B cell (primary cell): ENCODE measurements around the gene SESN3. TPM values are rescaled to one million over a fixed set of nuclear protein-coding genes. Genes with fewer than 3 reads are reported as not detected.

Experiments
- ATAC-seq: fragments of 200-7000 bp; cut with Tn5 transposase; one replicate; pipeline ENCODE4 v1.10.0; 2021; ENCODE audit warnings: low read depth, mild to moderate bottlenecking, moderate number of reproducible peaks, moderate library complexity
- CTCF ChIA-PET: fragments of 350-600 bp; sonication (Branson Sonifier 250); formaldehyde crosslinking; loops from one replicate; lab custom pipeline; 2021; ENCODE audit warnings: antibody characterized with exemption, inconsistent platforms; lab: Charles Lee
- POLR2A ChIA-PET: fragments of 350-600 bp; sonication (Branson Sonifier 250); formaldehyde crosslinking; loops from one replicate; lab custom pipeline; 2021; ENCODE audit warnings: antibody characterized with exemption; lab: Charles Lee
- DNase-seq: peaks from one replicate; pipeline ENCODE4 v3.0.0; 2013
- H2AFZ ChIP-seq: 2 replicates; pipeline ENCODE4 v1.6.1; 2012; ENCODE audit warnings: mild to moderate bottlenecking, low read depth, low read length; ENCODE audit not compliant: insufficient read depth, poor library complexity, severe bottlenecking
- H3K27ac ChIP-seq, 2 donors: 1 replicate in 1 of 2; 2 replicates in 1 of 2; pipeline ENCODE4 v1.5.1; 2012 to 2013; ENCODE audit warnings: low read length in 2 of 2, mild to moderate bottlenecking in 2 of 2, moderate library complexity in 1 of 2
- H3K27me3 ChIP-seq, 4 experiments: fragments of 200-600 bp in 1 of 4; sonication (generic) in 1 of 4; replicated peaks in 1 of 4; 1 replicate in 2 of 4; 2 replicates in 2 of 4; pipeline versions ENCODE4 v1.6.1 to v1.7.0; 2013 to 2016; ENCODE audit warnings: low read length in 3 of 4, mild to moderate bottlenecking in 2 of 4, mixed read lengths in 1 of 4, moderate library complexity in 1 of 4; ENCODE audit not compliant: insufficient read depth in 4 of 4, control insufficient read depth in 3 of 4; ENCODE audit errors: control extremely low read depth in 1 of 4
- H3K36me3 ChIP-seq, 2 experiments: replicated peaks in 1 of 2; 1 replicate in 1 of 2; 2 replicates in 1 of 2; pipeline versions ENCODE4 v1.6.1 to v1.7.1; 2013; ENCODE audit warnings: low read length in 1 of 2; ENCODE audit not compliant: insufficient read depth in 2 of 2, control insufficient read depth in 1 of 2; ENCODE audit errors: control extremely low read depth in 1 of 2, extremely low read depth in 1 of 2
- H3K4me1 ChIP-seq, 2 donors: fragments of 200-600 bp in 1 of 2; sonication (generic) in 1 of 2; 1 replicate in 1 of 2; 2 replicates in 1 of 2; pipeline versions ENCODE4 v1.5.1 to v1.6.1; 2013 to 2017; ENCODE audit warnings: low read length in 2 of 2; ENCODE audit not compliant: control insufficient read depth in 2 of 2, insufficient read depth in 2 of 2
- H3K4me2 ChIP-seq: replicated peaks from 2 replicates; pipeline ENCODE3; 2012; ENCODE audit warnings: mild to moderate bottlenecking, low read depth, low read length; ENCODE audit not compliant: poor library complexity, severe bottlenecking
- H3K4me3 ChIP-seq, 5 experiments: fragments of 200-600 bp in 1 of 5; sonication (generic) in 1 of 5; 1 replicate in 3 of 5; 2 replicates in 2 of 5; pipeline versions ENCODE4 v1.5.1 to v1.7.0; 2011 to 2016; ENCODE audit warnings: low read length in 4 of 5, mild to moderate bottlenecking in 4 of 5, low read depth in 2 of 5, control low read depth in 1 of 5, moderate library complexity in 1 of 5; ENCODE audit not compliant: insufficient read depth in 1 of 5; ENCODE audit errors: control extremely low read depth in 1 of 5, extremely low read depth in 1 of 5
- H3K79me2 ChIP-seq: fragments of 200-600 bp; sonication (generic); one replicate; pipeline ENCODE4 v1.6.0; 2016; ENCODE audit warnings: low read length; ENCODE audit not compliant: control insufficient read depth, insufficient read depth
- H3K9ac ChIP-seq: fragments of 200-600 bp; sonication (generic); 2 replicates; pipeline ENCODE4 v1.6.1; 2017; ENCODE audit warnings: mild to moderate bottlenecking, low read length, moderate library complexity
- H3K9me3 ChIP-seq, 3 donors: one replicate each; pipeline versions ENCODE4 v1.6.1 to v1.7.1; 2013; ENCODE audit warnings: low read length in 2 of 3; ENCODE audit not compliant: control insufficient read depth in 2 of 3, insufficient read depth in 1 of 3; ENCODE audit errors: control extremely low read depth in 1 of 3
- H4K20me1 ChIP-seq: 2 replicates; pipeline ENCODE4 v1.6.0; 2012; ENCODE audit warnings: mild to moderate bottlenecking, low read length; ENCODE audit not compliant: insufficient read depth, control insufficient read depth, poor library complexity, severe bottlenecking
- H3K27ac Mint-ChIP-seq: one replicate; pipeline ENCODE4 v1.8.0; 2021; ENCODE audit warnings: mixed read lengths
- H3K27me3 Mint-ChIP-seq: one replicate; pipeline ENCODE4 v1.8.0; 2021; ENCODE audit warnings: mixed read lengths
- H3K4me1 Mint-ChIP-seq: one replicate; pipeline ENCODE4 v1.8.0; 2021; ENCODE audit warnings: mixed read lengths
- H3K4me3 Mint-ChIP-seq: one replicate; pipeline ENCODE4 v1.8.0; 2021; ENCODE audit warnings: mixed read lengths
- H3K9me3 Mint-ChIP-seq: one replicate; pipeline ENCODE4 v1.8.0; 2022; ENCODE audit warnings: mixed read lengths; ENCODE audit not compliant: insufficient read depth
- EZH2 ChIP-seq: IDR thresholded peaks from 2 replicates; pipeline ENCODE4 v1.6.1; 2012; ENCODE audit warnings: borderline replicate concordance, low read depth, mild to moderate bottlenecking, moderate library complexity, low read length; ENCODE audit not compliant: insufficient read depth, poor library complexity, severe bottlenecking
- WGBS: methylation state at CpG from one replicate; pipeline ENCODE4 v1.1.5; 2013; ENCODE audit warnings: missing lambda C conversion rate; ENCODE audit not compliant: insufficient coverage; 5-methylcytosine and 5-hydroxymethylcytosine counted together
- intact Hi-C: fragments of 100-400 bp; cut with micrococcal nuclease; formaldehyde crosslinking; loops from one replicate; pipeline ENCODE4 v1.10.0; 2022
- polyA plus RNA-seq: library from polyadenylated mRNA; depleted of rRNA; stranded (reverse); fragments of >200 nt; gene quantifications from 2 replicates; pipeline ENCODE4 v1.2.3, GENCODE V29; 2012
- total RNA-seq, 2 donors: library from RNA; stranded (reverse); fragments of 120-200 nt in 1 of 2; gene quantifications; 1 replicate in 1 of 2; 2 replicates in 1 of 2; pipeline versions ENCODE4 v1.2.3 to v1.2.4, GENCODE V29; 2013 to 2022
- TF ChIP-seq, protein P1 (sequence below): fragments of 200-600 bp; IDR thresholded peaks from one replicate; pipeline ENCODE4 v1.8.0; 2022; ENCODE audit warnings: antibody characterized with exemption, mild to moderate bottlenecking

The SESN3 gene
- total and polyA plus RNA-seq, 2 donors (not counting 1 experiment from before 2014, with no cell fraction given): 10.1 to 519 TPM

DNA sequence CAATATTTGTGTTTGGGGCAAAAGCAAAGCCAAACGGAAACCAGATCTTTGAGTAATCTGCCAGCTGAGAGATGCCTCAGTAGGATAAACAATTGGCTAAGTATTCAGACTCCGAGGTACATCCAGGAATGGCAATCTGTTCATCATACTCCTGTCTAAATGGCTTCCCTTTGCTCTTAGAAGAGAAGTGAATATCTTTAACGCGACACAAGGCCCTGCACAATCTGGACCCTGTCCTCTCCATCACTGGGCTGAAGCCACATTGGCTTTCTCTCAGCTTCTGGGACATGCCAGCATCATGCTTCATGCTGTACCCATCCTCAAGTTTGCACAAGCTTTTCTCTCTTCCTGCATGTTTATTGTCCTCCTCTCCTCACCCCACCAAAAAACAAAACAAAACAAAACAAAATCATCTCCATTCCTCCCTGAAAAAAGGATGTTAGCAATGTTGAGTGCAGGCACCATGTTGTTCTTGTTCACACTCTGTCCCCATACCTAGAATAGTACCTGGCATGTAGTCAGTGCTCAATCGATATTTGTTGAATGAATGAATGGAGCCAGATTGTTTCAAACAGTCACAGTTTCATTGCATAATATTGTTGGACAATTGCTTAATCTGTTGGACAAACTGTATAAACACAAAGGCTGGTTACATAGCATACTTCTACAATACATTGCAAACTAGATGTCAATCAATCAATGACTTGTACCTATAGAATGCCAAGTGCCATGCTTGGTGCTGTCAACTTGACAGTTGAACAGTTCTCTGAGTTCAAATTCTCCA lies 38.2 kb upstream of the SESN3 start:
- no peaks in the 10 kb centered on the region for H3K9me3 Mint-ChIP-seq
- Histone ChIP-seq H3K9ac (no peak overlapping the region), H3K9me3 (no peaks in the 10 kb centered on the region), H3K27ac (no peak overlapping the region), H3K27me3 (no peaks in the 10 kb centered on the region), H3K4me2 (no peak overlapping the region), H2AFZ (no peak overlapping the region), H3K4me3 (no peak overlapping the region), H3K79me2 (no peaks in the 10 kb centered on the region), H3K4me1 (peaks cover 10 to 12% of the 10 kb centered on the region in 2 donors), H3K36me3 (no peaks in the 10 kb centered on the region), H4K20me1 (no peaks in the 10 kb centered on the region)
- no peak overlapping the region for H3K27ac Mint-ChIP-seq
- H3K4me3 Mint-ChIP-seq: no peak overlapping the region
- 97% methylated on average over 3 of the region's 5 CpGs for whole genome bisulfite sequencing
- ChIA-PET POLR2A (interaction anchor here (0.9 kb wide), 1 partner anchor 62 kb away, joined by 3 read pairs; no protein-coding TSS in a partner anchor), CTCF (interaction anchor here (1.0 kb wide), 1 partner anchor 10 kb away, joined by 3 read pairs; no protein-coding TSS in a partner anchor)
- ATAC-seq (no peak), DNase-seq (no peak)
- H3K4me1 Mint-ChIP-seq: peaks cover 18% of the 10 kb centered on the region
- no peaks in the 10 kb centered on the region for H3K27me3 Mint-ChIP-seq
- TF ChIP-seq, protein P1, sequence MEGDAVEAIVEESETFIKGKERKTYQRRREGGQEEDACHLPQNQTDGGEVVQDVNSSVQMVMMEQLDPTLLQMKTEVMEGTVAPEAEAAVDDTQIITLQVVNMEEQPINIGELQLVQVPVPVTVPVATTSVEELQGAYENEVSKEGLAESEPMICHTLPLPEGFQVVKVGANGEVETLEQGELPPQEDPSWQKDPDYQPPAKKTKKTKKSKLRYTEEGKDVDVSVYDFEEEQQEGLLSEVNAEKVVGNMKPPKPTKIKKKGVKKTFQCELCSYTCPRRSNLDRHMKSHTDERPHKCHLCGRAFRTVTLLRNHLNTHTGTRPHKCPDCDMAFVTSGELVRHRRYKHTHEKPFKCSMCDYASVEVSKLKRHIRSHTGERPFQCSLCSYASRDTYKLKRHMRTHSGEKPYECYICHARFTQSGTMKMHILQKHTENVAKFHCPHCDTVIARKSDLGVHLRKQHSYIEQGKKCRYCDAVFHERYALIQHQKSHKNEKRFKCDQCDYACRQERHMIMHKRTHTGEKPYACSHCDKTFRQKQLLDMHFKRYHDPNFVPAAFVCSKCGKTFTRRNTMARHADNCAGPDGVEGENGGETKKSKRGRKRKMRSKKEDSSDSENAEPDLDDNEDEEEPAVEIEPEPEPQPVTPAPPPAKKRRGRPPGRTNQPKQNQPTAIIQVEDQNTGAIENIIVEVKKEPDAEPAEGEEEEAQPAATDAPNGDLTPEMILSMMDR: no peak
- TF ChIP-seq EZH2: no peak
- intact Hi-C loops: loop anchor here (5.0 kb wide), 1 partner anchor 37 kb away; the partner anchor contains the start of gene SESN3

DNA sequence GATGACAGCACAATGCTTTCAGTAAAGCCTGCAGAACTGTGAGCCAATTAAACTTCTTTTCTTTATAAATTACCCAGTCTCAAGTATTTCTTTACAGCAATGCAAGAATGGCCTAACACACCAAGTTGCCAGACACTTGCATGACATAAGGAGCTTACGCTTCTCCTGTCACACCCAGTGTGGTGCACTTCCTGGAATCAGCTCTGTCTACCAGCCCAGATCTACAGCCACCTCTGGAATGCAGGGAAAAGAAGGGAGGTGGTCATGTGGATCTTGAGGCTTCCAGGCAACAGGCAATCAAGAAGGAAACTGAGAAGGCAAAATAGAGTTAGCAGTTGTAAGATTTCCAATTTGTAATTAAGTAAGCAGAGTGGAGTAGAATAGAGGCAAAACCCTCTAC lies 37.4 kb upstream of the SESN3 start:
- DNase-seq: no peak
- Histone ChIP-seq H3K9me3 (no peaks in the 10 kb centered on the region), H3K9ac (no peak overlapping the region), H3K4me1 (peaks cover 10 to 12% of the 10 kb centered on the region in 2 donors), H3K79me2 (no peaks in the 10 kb centered on the region), H3K27ac (no peak overlapping the region), H3K4me3 (no peak overlapping the region), H3K4me2 (no peak overlapping the region), H3K27me3 (no peaks in the 10 kb centered on the region), H2AFZ (no peak overlapping the region), H4K20me1 (no peaks in the 10 kb centered on the region), H3K36me3 (no peaks in the 10 kb centered on the region)
- TF ChIP-seq, protein P1: no peak
- no peak for TF ChIP-seq EZH2
- intact Hi-C loops: loop anchor here (5.0 kb wide), 1 partner anchor 36 kb away; the partner anchor contains the start of gene SESN3
- Mint-ChIP-seq H3K4me1 (peaks cover 22% of the 10 kb centered on the region), H3K27ac (no peak overlapping the region), H3K4me3 (no peak overlapping the region), H3K27me3 (no peaks in the 10 kb centered on the region), H3K9me3 (no peaks in the 10 kb centered on the region)
- CTCF ChIA-PET: no interaction called here
- WGBS: 100% methylated on average over 1 of the region's 1 CpG
- POLR2A ChIA-PET: no interaction called here
- no peak for ATAC-seq
